BLaER1 (cell line): ENCODE measurements around the gene OXLD1.

Experiments used
- H3K27ac ChIP-seq: shearing (Covaris generic); formaldehyde crosslinking; 2 replicates; pipeline ENCODE4 v1.8.1; 2022
- H3K27me3 ChIP-seq: shearing (Covaris generic); formaldehyde crosslinking; 2 replicates; pipeline ENCODE4 v1.8.1; 2022
- H3K36me3 ChIP-seq: shearing (Covaris generic); formaldehyde crosslinking; 2 replicates; pipeline ENCODE4 v1.8.1; 2022
- H3K4me1 ChIP-seq: shearing (Covaris generic); formaldehyde crosslinking; 2 replicates; pipeline ENCODE4 v1.8.1; 2022
- H3K4me2 ChIP-seq: shearing (Covaris generic); formaldehyde crosslinking; 2 replicates; pipeline ENCODE4 v1.8.1; 2022
- H3K4me3 ChIP-seq: shearing (Covaris generic); formaldehyde crosslinking; 2 replicates; pipeline ENCODE4 v1.8.1; 2022
- H3K9ac ChIP-seq: shearing (Covaris generic); formaldehyde crosslinking; 2 replicates; pipeline ENCODE4 v1.8.1; 2022
- H3K9me3 ChIP-seq: shearing (Covaris generic); formaldehyde crosslinking; 2 replicates; pipeline ENCODE4 v1.8.1; 2022
- H4K20me1 ChIP-seq: shearing (Covaris generic); formaldehyde crosslinking; 2 replicates; pipeline ENCODE4 v1.8.1; 2022
- Cebpa-rat ChIP-seq: shearing (Covaris generic); IDR thresholded peaks from 2 replicates; pipeline ENCODE4 v1.8.1; 2022

Gene OXLD1

GRCh38 chr17:81702934-81703746 is 36.7 kb upstream of the OXLD1 start, which contains the start of gene MRPL12:
Gene MRPL12 (plus strand): TSS chr17:81703367. CDS start chr17:81703502, 135 bp downstream.
- Histone ChIP-seq H3K9me3 (no peaks in the 10 kb centered on the region), H3K27ac (peak within 1 kb of the TSS; percentile 98), H3K27me3 (no peaks in the 10 kb centered on the region), H3K36me3 (peaks cover 84% of the 10 kb centered on the region), H3K4me3 (peak within 1 kb of the TSS; percentile 98), H3K4me2 (peak within 1 kb of the TSS; percentile 100), H3K4me1 (peaks cover 33% of the 10 kb centered on the region), H3K9ac (peak within 1 kb of the TSS; percentile 99), H4K20me1 (peaks cover 73% of the 10 kb centered on the region)
- no peak for TF ChIP-seq Cebpa-rat

GRCh38 chr17:81701288-81702071 is 35.1 kb upstream of the OXLD1 start:
- Histone ChIP-seq H3K4me1 (peaks cover 33% of the 10 kb centered on the region), H3K9ac (peak overlapping the region; percentile 99), H4K20me1 (peaks cover 72% of the 10 kb centered on the region), H3K36me3 (peaks cover 84% of the 10 kb centered on the region), H3K9me3 (no peaks in the 10 kb centered on the region), H3K27ac (peak overlapping the region; percentile 98), H3K4me3 (peak overlapping the region; percentile 98), H3K4me2 (peak overlapping the region; percentile 100), H3K27me3 (no peaks in the 10 kb centered on the region)
- TF ChIP-seq Cebpa-rat = no peak

GRCh38 chr17:81700353-81701287 is 34.2 kb upstream of the OXLD1 start:
- peak overlapping the region; percentile 100 for H3K4me2 ChIP-seq
- H3K9me3 ChIP-seq = no peaks in the 10 kb centered on the region
- no peaks in the 10 kb centered on the region for H3K27me3 ChIP-seq
- H3K27ac ChIP-seq = peak overlapping the region; percentile 98; the same call in 1 of the 2 replicates
- H3K9ac ChIP-seq = peak overlapping the region; percentile 99
- H3K36me3 ChIP-seq = peaks cover 84% of the 10 kb centered on the region
- peaks cover 81% of the 10 kb centered on the region for H4K20me1 ChIP-seq
- H3K4me1 ChIP-seq = peaks cover 33% of the 10 kb centered on the region
- peak overlapping the region; percentile 98; the same call in 1 of the 2 replicates for H3K4me3 ChIP-seq
- no peak for TF ChIP-seq Cebpa-rat

GRCh38 chr17:81697261-81698044 is 31.0 kb upstream of the OXLD1 start:
- no peak overlapping the region for H3K9ac ChIP-seq
- H3K27me3 ChIP-seq = no peaks in the 10 kb centered on the region
- H3K36me3 ChIP-seq = peaks cover 100% of the 10 kb centered on the region
- H3K4me3 ChIP-seq = no peak overlapping the region
- peaks cover 23% of the 10 kb centered on the region for H3K4me1 ChIP-seq
- H3K4me2 ChIP-seq = no peak overlapping the region
- peaks cover 98% of the 10 kb centered on the region for H4K20me1 ChIP-seq
- no peak overlapping the region for H3K27ac ChIP-seq
- TF ChIP-seq Cebpa-rat = no peak
- H3K9me3 ChIP-seq = no peaks in the 10 kb centered on the region

GRCh38 chr17:81696218-81696941 is 30.0 kb upstream of the OXLD1 start:
- Histone ChIP-seq H3K4me2 (no peak overlapping the region), H3K9me3 (no peaks in the 10 kb centered on the region), H3K9ac (no peak overlapping the region), H3K27ac (no peak overlapping the region), H3K27me3 (no peaks in the 10 kb centered on the region), H3K4me1 (peaks cover 12% of the 10 kb centered on the region), H3K4me3 (no peak overlapping the region), H4K20me1 (peaks cover 98% of the 10 kb centered on the region), H3K36me3 (peaks cover 100% of the 10 kb centered on the region)
- no peak for TF ChIP-seq Cebpa-rat

GRCh38 chr17:81695801-81696200 is 29.4 kb upstream of the OXLD1 start:
- TF ChIP-seq Cebpa-rat = no peak
- Histone ChIP-seq H4K20me1 (peaks cover 98% of the 10 kb centered on the region), H3K27ac (no peak overlapping the region), H3K4me3 (no peak overlapping the region), H3K36me3 (peaks cover 100% of the 10 kb centered on the region), H3K9ac (no peak overlapping the region), H3K4me2 (no peak overlapping the region), H3K9me3 (no peaks in the 10 kb centered on the region), H3K27me3 (no peaks in the 10 kb centered on the region), H3K4me1 (peaks cover 6% of the 10 kb centered on the region)

GRCh38 chr17:81695211-81695610 is 28.8 kb upstream of the OXLD1 start:
- no peak overlapping the region for H3K4me3 ChIP-seq
- peaks cover 100% of the 10 kb centered on the region for H3K36me3 ChIP-seq
- H3K4me2 ChIP-seq = no peak overlapping the region
- H3K27me3 ChIP-seq = no peaks in the 10 kb centered on the region
- no peak overlapping the region for H3K27ac ChIP-seq
- 0 out of 2 replicates have a peak, but pooled peaks cover under 1% of the 10 kb centered on the region for H3K4me1 ChIP-seq
- H3K9me3 ChIP-seq = no peaks in the 10 kb centered on the region
- no peak overlapping the region for H3K9ac ChIP-seq
- no peak for TF ChIP-seq Cebpa-rat
- H4K20me1 ChIP-seq = peaks cover 98% of the 10 kb centered on the region

- Histone ChIP-seq H3K4me2 (no peak overlapping the region), H3K27me3 (no peaks in the 10 kb centered on the region), H3K4me1 (no peaks in the 10 kb centered on the region), H3K27ac (no peak overlapping the region), H4K20me1 (peaks cover 98% of the 10 kb centered on the region), H3K4me3 (no peak overlapping the region), H3K9me3 (no peaks in the 10 kb centered on the region), H3K9ac (no peak overlapping the region), H3K36me3 (peaks cover 100% of the 10 kb centered on the region)
- no peak for TF ChIP-seq Cebpa-rat
Measured at GRCh38 chr17:81694810-81695209, 28.4 kb upstream of the OXLD1 start.
